ENCODE results near the gene FAM76A. TPM values are rescaled to one million over a fixed set of nuclear protein-coding genes. Genes with fewer than 3 reads are reported as not detected.
A peak's percentile ranks its signal among the peaks of the same experiment; 100 is the strongest.
"Not testable (repeated sequence)": the region's sequence is repeated elsewhere in the genome, so short reads cannot be mapped to it uniquely, and the experiment has no call there.

The FAM76A gene
- 100 to 1,000 TPM in 1 of 12 donors, 10 to 100 TPM in 11; 18.0 to 726 (median 21.8) TPM for polyA plus RNA-seq (ENCODE audit: insufficient read length in 12 of 12)
- long read RNA-seq, donor 1, partial matches to known transcripts: 0 of 2 reads
- long read RNA-seq, donor 1, other reads (novel, unspliced or antisense): 0 of 2 reads
- long read RNA-seq, donor 2, transcript FAM76A-204 (9 exons, 3,567 nt): major isoform, 7 of 8 reads
- long read RNA-seq, donor 2, partial matches to known transcripts: 0 of 8 reads
- long read RNA-seq, donor 2, other reads (novel, unspliced or antisense): 0 of 8 reads
- long read RNA-seq, donor 3, partial matches to known transcripts: 0 of 5 reads
- long read RNA-seq, donor 3, other reads (novel, unspliced or antisense): 0 of 5 reads
- long read RNA-seq, donor 4, partial matches to known transcripts: 0 of 2 reads
- long read RNA-seq, donor 4, other reads (novel, unspliced or antisense): 0 of 2 reads
- long read RNA-seq, donor 5, partial matches to known transcripts: 0 of 6 reads
- long read RNA-seq, donor 5, other reads (novel, unspliced or antisense): 0 of 6 reads
- long read RNA-seq, donor 6, partial matches to known transcripts: 0 of 4 reads
- long read RNA-seq, donor 6, other reads (novel, unspliced or antisense): 0 of 4 reads
- long read RNA-seq, donor 7, partial matches to known transcripts: 0 of 1 reads
- long read RNA-seq, donor 7, other reads (novel, unspliced or antisense): 0 of 1 reads
- long read RNA-seq, donor 8, transcript FAM76A-204 (9 exons, 3,567 nt): major isoform, 5 of 8 reads
- long read RNA-seq, donor 8, partial matches to known transcripts: 0 of 8 reads
- long read RNA-seq, donor 8, other reads (novel, unspliced or antisense): 0 of 8 reads
- long read RNA-seq, donor 9, partial matches to known transcripts: 0 of 4 reads
- long read RNA-seq, donor 9, other reads (novel, unspliced or antisense): 0 of 4 reads
- long read RNA-seq, donor 10, partial matches to known transcripts: 0 of 8 reads
- long read RNA-seq, donor 10, other reads (novel, unspliced or antisense): 0 of 8 reads
- long read RNA-seq, donor 11, partial matches to known transcripts: 0 of 2 reads
- long read RNA-seq, donor 11, other reads (novel, unspliced or antisense): 0 of 2 reads

DNA sequence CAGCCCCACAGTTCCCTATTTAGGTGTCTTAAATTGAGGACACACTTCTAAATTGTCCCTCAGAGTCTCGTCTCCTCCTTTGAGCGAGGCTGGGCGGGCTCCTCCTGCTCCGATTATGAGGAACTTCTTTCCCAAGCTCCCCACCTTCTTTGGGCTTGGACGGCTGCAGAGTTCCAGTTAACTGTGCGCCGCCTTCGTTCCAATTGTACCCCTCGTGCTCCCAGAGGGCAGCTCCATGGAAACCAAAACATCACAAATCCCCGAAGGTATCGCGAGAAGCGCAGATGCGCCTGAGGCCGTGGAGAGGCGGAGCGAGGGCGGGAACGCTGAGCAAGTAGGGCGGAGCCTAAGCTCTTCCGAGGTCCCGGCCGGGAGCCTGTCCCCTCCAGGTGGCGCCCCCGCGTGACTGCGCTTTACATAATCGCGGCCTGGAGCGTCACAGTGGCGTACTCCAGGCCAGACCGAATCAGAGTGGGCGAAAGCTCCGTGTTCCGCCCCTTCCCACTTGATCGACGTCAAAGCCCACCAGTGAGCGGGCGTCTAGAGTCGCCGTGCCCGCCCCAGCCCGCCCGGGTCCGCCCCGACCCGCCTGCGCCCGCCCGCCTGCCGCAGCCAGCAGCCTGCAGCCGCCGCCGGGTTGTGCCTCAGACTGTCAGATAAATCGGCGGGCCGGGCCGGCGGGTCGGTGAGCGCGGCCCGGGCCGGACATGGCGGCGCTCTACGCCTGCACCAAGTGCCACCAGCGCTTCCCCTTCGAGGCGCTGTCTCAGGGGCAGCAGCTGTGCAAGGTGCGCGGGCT is at the start of gene FAM76A:
FAM76A (plus strand) TSS at position 588 of the 799 bp plus-strand sequence; CDS start at position 708, 120 bp downstream.
- peak; percentile 100 for DNase-seq

DNA sequence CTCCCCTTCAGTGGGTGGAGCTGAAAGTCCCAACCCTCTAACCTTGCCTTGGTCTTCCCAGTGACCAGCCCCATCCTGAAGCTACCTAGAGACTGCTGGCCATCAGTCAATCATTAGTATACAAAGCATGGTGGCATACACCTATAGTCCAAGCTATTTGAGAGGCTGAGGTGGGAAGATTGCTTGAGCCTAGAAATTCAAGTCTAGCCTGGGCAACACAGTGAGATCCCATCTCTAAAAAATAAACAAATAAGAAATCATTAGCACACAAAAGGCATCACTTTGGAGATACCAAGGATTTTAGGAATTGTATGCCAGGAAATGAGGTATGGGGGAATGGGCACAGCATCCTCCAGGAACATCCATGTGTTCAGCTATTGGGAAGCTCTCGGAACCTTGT is 49.4 kb upstream of the FAM76A start:
- DNase-seq: no peak

DNA sequence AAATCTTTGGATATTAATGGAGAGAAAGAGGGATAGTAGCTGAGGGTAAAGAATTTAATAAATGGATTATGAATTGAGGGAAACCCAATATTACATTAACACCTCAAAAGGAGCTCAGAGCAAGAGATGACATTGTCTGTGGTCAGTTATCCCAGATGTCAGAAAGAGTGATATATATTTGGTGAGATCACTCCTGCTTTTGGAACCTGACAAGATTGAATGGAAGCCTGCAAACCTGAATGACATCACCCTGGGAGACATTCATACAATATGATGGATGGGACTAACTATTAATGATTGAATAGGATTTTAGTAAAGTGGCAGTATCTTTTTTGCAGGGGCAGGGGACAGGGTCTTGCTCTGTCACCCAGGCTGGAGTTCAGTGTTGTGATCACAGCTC is 47.0 kb upstream of the FAM76A start:
- no peak for DNase-seq

DNA sequence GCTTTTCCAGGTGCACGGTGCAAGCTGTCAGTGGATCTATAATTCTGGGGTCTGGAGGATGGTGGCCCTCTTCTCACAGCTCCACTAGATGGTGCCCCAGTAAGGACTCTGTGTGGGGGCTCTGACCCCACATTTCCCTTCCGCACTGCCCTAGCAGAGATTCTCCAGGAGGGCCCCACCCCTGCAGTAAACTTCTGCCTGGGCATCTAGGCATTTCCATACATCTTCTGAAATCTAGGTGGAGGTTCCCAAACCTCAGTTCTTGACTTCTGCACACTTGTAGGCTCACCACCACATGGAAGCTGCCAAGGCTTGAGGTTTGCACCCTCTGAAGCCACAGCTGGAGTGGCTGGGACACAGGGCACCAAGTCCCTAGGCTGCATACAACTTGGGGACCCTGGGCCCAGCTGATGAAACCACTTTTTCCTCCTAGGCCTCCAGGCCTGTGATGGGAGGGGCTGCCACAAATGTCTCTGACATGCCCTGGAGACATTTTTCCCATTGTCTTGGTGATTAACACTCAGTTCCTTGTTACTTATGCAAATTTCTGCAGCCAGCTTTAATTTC is 45.5 kb upstream of the FAM76A start:
- not testable (repeated sequence) for DNase-seq

DNA sequence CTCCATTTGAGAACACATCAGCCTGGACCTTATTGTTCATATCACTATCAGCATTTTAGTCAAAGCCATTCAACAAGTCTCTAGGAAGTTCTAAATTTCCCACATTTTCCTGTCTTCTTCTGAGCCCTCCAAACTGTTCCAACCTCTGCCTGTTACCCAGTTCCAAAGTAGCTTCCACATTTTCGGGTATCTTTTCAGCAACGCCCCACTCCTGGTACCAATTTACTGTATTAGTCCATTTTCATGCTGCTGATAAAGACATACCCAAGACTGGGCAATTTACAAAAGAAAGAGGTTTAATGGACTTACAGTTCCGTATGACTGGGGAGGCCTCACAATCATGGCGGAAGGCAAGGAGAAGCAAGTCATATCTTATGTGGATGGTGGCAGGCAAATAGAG is 44.2 kb upstream of the FAM76A start:
- not testable (repeated sequence) for DNase-seq

DNA sequence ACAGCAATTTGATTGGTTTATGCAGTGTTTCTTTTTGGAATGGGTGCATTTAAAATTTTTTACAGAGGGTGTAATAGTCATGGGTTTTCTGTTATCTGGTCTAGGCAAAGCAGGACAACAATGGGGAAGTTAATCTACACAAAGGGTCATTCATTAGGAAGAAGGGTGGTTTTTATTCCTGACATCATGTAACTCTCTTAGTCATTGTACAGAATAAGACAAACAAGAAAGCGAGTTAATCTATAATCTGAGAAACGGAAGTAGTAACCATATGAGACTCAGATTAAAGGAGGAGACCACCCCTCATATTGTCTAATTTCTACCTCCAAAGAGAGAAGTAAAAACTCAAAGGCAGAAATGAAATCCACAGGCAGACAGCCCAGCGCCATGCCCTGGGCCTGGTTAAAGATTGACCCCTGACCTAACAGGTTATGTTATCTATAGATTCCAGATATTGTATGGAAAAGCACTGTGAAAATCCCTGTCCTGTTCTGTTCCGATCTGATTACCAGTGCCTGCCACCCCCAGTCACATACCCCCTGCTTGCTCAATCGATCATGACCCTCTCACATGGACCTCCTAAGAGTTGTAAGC is 43.3 kb upstream of the FAM76A start:
- DNase-seq: no peak

DNA sequence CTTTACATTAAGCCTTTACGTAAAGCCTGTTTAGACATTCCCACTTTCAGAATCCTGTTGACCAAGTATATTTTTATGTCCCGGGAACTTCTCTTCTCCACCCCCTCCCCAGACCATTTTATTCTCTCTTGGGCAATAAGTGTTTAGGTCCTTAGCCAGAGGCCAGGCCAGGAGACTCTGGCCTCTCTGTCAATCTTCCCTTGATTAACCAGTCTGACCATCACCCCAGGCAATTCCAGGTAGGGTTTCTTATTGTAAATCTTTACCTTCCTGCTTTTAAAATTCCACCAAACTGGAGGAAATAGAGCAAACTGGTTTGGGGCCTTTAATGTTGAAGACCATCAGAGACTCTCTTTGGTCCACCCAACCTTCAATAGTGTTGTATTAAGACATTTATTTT is 41.6 kb upstream of the FAM76A start:
- no peak for DNase-seq

DNA sequence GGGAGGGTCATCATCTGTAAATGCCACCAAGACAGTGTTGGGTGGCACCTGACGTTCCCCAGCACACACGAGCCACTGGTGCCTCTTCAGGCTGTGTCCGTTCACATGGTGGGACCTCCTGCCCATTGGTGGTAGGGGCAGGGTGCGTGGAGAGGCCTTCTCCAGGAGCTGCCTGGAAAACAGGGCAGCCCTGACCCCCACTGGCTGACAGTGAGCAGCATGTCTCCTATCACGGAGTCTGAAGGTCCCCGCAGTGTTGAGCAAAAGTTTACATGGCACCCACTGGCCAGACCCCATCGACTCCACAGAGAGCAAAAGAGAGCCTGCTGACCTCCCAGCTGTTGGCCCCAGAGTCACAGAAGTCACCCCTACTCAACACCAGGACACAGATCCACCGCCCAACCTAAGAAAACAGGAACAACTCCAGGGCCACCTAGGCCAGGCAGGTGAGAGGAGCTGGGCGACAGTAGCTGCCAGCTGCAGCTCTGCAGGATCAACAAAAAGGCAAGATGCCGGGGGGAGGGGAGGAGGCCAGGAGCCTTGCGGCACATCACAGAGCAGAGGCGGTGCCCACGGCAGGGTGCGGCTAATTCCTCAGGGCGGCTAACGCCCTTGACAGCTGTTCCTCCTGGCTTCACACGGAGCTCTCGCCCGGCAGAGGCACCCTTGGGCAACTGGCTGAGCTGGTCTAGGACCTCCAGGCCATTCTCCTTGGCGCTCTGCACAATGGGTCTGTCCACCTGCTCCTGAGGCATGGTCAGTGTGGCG is 39.4 kb upstream of the FAM76A start:
- DNase-seq: no peak

DNA sequence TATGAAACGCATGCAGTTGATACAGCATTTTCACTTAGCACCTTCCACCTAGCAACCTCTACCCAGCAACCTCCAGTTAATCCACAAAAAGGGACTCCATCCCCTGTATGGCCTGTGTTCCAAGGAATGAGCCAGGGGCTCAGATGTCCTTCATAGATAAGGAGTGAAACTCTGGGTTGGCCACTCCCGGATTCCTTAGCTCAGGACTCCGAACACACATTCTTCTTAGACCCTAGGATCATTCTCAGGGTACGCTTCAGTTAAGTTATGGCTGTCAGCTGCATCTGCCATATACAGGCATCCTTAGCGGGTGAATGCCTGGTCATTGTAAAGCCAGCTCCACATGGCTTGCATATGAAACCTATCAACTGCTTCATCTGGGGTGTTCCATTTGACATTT is 37.9 kb upstream of the FAM76A start:
- no peak for DNase-seq

DNA sequence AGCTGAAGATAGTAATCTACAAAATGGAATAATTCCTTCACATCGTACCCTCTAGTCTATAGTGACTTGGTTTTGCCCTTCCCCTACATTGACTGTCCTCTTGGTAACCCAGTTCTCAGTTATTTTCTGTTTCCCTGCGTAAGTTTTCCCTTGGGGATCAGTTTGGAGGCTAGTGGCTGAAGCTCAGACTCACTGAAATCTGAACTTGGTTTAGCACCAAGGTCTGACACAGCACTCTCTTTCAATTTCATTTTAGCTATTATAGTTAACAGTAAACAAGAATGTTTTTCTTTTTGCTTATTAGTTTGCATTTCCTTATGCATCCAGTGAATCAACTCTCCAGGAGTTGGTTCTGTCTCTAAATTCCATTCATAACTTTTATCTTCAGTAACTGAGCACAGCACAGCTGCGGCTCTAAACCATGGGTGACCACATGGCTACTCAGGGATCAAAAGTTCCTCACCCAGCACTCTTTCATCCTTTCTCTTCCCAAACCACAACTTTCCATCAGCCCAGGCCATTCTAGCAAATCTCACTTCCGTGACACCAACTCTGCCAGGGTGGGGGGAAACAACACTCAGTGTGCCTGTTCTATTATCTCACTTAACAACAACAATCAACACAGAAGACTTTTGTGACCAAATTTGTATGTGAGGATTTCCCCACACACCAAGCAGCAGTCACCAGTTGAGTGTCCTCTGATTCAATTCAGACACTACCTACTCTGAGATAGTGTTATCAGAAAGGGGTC is 36.2 kb upstream of the FAM76A start:
- peak; percentile 39 for DNase-seq

DNA sequence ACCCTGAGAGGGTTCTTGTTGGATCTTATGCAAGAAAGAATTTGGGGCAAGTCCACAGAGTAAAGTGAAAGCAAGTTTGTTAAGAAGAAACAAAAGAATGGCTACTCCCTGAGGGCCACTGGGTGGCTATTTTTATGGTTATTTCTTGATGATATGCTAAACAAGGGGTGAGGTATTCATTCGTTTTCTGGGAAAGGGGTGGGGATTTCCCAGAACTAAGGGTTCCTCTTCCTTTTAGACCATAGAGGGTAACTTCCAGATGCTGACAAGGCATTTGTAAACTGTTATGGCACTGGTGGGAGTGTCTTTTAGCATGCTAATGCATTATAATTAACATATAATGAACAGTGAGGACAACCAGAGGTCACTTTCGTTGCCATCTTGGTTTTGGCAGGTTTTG is 35.6 kb upstream of the FAM76A start:
- no peak for DNase-seq

DNA sequence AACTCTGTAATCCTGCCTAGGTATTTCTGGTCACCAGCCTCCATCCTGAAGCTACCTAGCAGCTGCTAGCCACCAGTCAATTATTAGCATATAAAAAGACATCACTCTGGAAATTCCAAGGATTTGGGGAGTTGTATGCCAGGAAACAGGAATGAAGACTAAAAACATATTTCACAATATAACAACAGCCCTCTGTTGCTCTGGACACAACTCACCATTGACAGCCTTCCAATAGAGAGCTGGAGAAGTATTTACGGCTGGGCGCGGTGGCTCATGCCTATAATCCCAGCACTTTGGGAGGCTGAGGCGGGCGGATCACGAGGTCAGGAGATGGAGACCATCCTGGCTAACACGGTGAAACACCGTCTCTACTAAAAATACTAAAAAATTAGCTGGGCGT is 28.9 kb upstream of the FAM76A start:
- not testable (repeated sequence) for DNase-seq

DNA sequence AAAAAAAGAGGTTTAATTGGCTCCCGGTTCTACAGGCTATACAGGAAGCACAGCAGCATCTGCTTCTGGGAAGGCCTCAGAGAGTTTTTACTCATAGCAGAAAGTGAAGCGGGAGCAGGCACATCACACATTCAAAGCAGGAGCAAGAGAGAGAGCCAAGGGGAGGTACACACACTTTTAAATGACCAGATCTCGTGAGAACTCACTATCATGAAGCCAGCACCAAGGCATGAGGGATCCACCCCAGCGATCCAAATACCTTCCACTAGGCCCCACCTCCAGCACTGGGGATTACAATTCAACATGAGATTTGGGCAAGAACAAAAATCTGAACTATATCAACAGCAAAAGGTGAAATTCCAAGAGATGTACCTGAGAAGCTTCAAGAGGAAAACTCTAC is 20.8 kb upstream of the FAM76A start:
- DNase-seq: no peak

DNA sequence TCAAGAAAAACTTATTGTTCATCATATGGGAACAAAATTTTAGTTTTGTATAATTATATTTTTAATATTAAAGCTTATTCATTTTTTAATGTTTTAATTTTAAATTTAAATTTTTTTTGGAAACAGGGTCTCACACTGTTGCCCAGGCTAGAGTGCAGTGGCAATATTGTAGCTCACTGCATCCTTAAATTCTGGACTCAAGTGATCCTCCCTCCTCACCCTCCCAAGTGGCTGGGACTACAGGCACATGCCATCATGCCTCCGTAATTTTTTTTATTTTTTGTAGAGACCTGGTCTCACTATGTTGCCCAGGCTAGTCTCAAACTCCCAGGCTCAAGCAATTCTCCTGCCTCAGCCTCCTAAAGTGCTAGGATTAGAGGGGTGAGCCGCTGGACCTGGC is 20.2 kb upstream of the FAM76A start:
- no peak for DNase-seq

DNA sequence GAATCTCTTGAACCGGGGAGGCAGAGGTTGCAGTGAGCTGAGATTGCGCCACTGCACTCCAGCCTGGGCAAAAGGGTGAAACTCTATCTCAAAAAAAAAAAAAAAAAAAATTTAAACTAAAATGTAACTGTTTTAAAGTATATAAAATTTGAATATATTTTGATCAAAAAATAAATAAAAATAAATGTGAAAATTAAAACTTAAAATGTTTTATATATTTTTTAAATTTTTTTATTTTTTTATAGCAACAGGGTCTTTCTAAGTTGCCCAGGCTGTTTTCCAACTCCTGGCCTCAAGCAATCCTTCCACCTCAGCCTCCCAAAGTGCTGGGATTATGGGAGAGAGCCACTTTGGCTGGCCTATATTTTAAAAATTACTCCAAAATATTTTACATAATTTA is 15.2 kb upstream of the FAM76A start:
- DNase-seq: no peak

DNA sequence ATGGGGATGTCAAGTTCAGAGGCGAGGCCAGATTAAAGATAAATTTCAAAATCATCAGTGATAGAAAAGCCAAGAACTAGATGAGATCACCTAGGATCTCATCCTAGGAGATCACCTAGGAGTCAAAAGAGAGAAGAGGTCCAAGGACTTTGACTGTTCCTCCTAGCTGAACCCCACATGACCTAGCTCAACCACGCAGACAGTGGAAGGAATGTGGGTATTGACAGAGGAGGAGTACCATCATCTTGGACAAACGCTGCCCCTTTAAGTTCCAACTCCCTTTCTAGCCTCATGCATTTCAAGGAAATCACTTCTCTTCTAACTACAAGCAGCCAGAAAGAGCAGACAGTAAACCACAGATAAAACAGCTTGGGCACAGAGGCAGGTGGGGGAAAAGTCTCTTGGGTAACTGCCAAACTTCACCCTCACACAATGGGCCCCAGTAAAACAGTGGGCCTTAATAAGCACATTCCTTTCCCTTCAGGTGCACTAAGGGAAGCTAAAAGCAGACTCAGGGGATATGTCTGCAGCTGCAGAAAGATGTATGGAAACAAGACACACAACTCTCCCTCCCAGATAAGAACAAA is 12.5 kb upstream of the FAM76A start:
- DNase-seq: no peak

DNA sequence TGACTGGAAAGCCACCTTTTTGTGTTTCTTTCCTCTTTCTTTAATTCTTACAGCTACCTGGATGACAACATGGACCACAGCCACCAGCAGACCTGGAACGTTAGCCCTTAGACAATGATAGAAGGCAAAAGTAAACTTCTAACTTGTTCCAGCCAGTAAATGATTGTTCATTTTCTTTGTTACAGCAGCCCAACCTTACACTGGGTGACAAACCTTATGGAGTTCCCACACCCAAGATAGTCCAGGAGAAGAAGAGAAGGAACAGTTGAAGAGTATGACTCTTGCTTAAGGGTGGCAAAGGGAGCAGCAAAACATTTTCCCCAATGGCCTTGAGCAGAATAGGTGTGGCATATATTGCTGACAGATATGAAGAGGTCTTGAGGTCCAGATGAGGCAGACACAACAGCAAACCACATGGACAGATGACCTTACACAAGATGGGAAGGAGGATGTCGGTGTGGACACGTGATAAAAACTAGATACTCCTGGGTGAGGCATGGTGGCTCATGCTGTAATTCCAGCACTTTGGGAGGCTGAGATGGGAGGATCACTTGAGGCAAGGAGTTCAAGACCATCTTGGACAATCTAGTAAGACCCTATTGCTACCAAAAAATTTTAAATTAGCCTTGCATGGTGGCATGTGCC is 11.8 kb upstream of the FAM76A start:
- DNase-seq: no peak

DNA sequence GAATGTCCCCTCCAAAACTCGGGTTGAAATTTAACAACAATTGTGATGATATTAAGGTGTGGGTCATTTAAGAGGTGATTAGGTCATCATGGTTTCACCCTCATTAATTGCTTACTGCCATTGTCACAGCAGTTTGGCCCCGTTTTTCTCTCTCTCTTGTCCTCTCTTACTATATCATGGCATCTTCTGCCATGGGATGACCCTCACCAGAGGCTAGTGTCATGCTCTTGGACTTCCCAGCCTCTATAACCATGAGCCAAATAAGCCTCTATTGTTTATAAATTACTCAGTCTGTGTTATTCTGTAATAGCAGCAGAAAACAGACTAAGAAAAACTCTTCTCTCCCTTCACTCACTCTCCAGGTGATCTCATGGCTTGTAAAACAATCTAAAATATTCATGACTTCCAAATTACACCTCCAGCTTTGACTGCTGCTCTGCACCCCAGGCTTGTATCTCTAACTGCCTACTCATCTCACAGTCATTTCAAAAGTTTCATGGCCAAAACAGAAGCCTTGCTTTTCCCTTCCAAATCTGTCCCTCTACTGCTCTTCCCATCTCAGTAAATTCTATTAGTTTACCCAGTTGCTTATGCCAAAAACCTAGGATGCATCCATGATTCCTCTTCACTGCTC is 9.4 kb upstream of the FAM76A start:
- no peak for DNase-seq
